Sigmoid colon (tissue), 7 donors: Measurements from ENCODE around the gene ACSF2. TPM values are rescaled to one million over a fixed set of nuclear protein-coding genes. Genes with fewer than 3 reads are reported as not detected.
A peak's percentile ranks its signal among the peaks of the same experiment; 100 is the strongest.
"Not testable (repeated sequence)": the region's sequence is repeated elsewhere in the genome, so short reads cannot be mapped to it uniquely, and the experiment has no call there.

Source experiments
- DNase-seq: peaks from one replicate; pipeline ENCODE4 v3.0.0-alpha.2; 2019
- H3K27ac ChIP-seq, 4 donors: fragments of 200-600 bp; sonication (generic); one replicate each; pipeline ENCODE4 v1.5.1; 2016 to 2019; ENCODE audit warnings: mild to moderate bottlenecking in 1 of 4
- H3K27me3 ChIP-seq, 3 donors: fragments of 200-600 bp; sonication (generic); one replicate each; pipeline ENCODE4 v1.5.1; 2019; ENCODE audit warnings: mild to moderate bottlenecking in 1 of 3
- H3K36me3 ChIP-seq, 4 donors: fragments of 200-600 bp; sonication (generic); one replicate each; pipeline ENCODE4 v1.5.1; 2016 to 2019
- H3K4me1 ChIP-seq, 4 donors: fragments of 200-600 bp; sonication (generic); one replicate each; pipeline ENCODE4 v1.5.1; 2017 to 2019
- H3K4me3 ChIP-seq, 4 donors: fragments of 200-600 bp; sonication (generic); one replicate each; pipeline ENCODE4 v1.5.1; 2017 to 2019; ENCODE audit warnings: mild to moderate bottlenecking in 2 of 4, moderate library complexity in 1 of 4
- H3K9me3 ChIP-seq, 4 donors: fragments of 200-600 bp in 3 of 4; sonication (generic) in 3 of 4; one replicate each; pipeline versions ENCODE4 v1.5.1 to v1.6.1; 2013 to 2019
- CTCF ChIP-seq, 4 experiments: fragments of 450-650 bp in 3 of 4; fragments of 200-600 bp in 1 of 4; IDR thresholded peaks; one replicate each; pipeline ENCODE4 v1.5.1; 2016 to 2019; ENCODE audit warnings: antibody characterized with exemption in 4 of 4, mild to moderate bottlenecking in 3 of 4, moderate library complexity in 2 of 4
- EP300 ChIP-seq, 4 donors: sonication (generic); formaldehyde crosslinking; IDR thresholded peaks; one replicate each; pipeline ENCODE4 v1.6.1; 2017; ENCODE audit warnings: antibody characterized with exemption in 4 of 4
- POLR2A ChIP-seq, 2 donors: fragments of 450-650 bp; IDR thresholded peaks; one replicate each; pipeline ENCODE4 v1.6.1; 2016; ENCODE audit warnings: antibody characterized with exemption in 2 of 2, mild to moderate bottlenecking in 2 of 2, moderate library complexity in 2 of 2
- POLR2AphosphoS5 ChIP-seq, 4 donors: sonication (generic); formaldehyde crosslinking; IDR thresholded peaks; one replicate each; pipeline ENCODE4 v1.6.1; 2017; ENCODE audit warnings: antibody characterized with exemption in 4 of 4
- WGBS, 2 donors: extraction: QIAGEN DNeasy Blood & Tissue Kit; methylation state at CpG; one replicate each; pipeline ENCODE4 v1.1.7; 2013; 5-methylcytosine and 5-hydroxymethylcytosine counted together
- intact Hi-C: fragments of 100-400 bp; cut with DNase I; formaldehyde crosslinking; loops from one replicate; pipeline ENCODE4 v1.15.1; 2023
- polyA plus RNA-seq, 3 donors: library from polyadenylated mRNA; stranded (reverse); fragments of 200-250 nt; gene quantifications; one replicate each; pipeline ENCODE4 v1.2.3, GENCODE V29; 2013
- total RNA-seq, 4 donors: library from RNA; depleted of rRNA; stranded (reverse); fragments of >200 nt; gene quantifications; one replicate each; pipeline ENCODE4 v1.1.0, GENCODE V29; 2016
- donor health status: healthy with polysubstance abuse.
- donor health status: Bipolar disorder and iron deficiency.
- donor health status: healthy.

Gene ACSF2
- total and polyA plus RNA-seq, 7 donors: 8.2 to 61.7 (median 28.5) TPM

GRCh38 chr17:50424246-50424995 is 1.6 kb upstream of the ACSF2 start:
- no peak overlapping the region for H3K4me3 ChIP-seq
- no peak for DNase-seq
- intact Hi-C loops: no loop called here
- TF ChIP-seq EP300 (IDR thresholded peaks at IDR 0.05) (no peak), POLR2AphosphoS5 (IDR thresholded peaks at IDR 0.05) (no peak), CTCF (IDR thresholded peaks at IDR 0.05) (no peak), POLR2A (IDR thresholded peaks at IDR 0.05) (no peak)
- 79 to 85% methylated on average over 9 of the region's 9 CpGs for WGBS, 2 donors
- H3K27ac ChIP-seq: no peak overlapping the region
- no peaks in the 10 kb centered on the region for H3K36me3 ChIP-seq
- H3K27me3 ChIP-seq: no peaks in the 10 kb centered on the region
- no peaks in the 10 kb centered on the region for H3K9me3 ChIP-seq
- H3K4me1 ChIP-seq: peaks cover 0 to 38% (median 28%) of the 10 kb centered on the region in 4 donors

GRCh38 chr17:50424996-50425681 is 879 bp upstream of the ACSF2 start:
- Histone ChIP-seq H3K27ac (peak overlapping the region; percentile 76 to 87 (median 82)), H3K9me3 (no peaks in the 10 kb centered on the region), H3K27me3 (no peaks in the 10 kb centered on the region), H3K4me3 (peak overlapping the region; percentile 51 to 82 (median 60)), H3K36me3 (no peaks in the 10 kb centered on the region), H3K4me1 (peaks cover 0 to 38% (median 28%) of the 10 kb centered on the region in 4 donors)
- intact Hi-C loops: no loop called here
- 82 to 87% methylated on average over 8 of the region's 8 CpGs for WGBS, 2 donors
- DNase-seq: no peak
- TF ChIP-seq CTCF (IDR thresholded peaks at IDR 0.05) (no peak), POLR2A (IDR thresholded peaks at IDR 0.05) (no peak), POLR2AphosphoS5 (IDR thresholded peaks at IDR 0.05) (no peak), EP300 (IDR thresholded peaks at IDR 0.05) (no peak)

GRCh38 chr17:50426472-50426782 is 409 bp downstream of the ACSF2 start:
- H3K27me3 ChIP-seq: no peaks in the 10 kb centered on the region
- H3K4me3 ChIP-seq: peak overlapping the region; percentile 51 to 82 (median 60)
- no peaks in the 10 kb centered on the region for H3K36me3 ChIP-seq
- WGBS, 2 donors: 0 to 1% methylated on average over 7 of the region's 7 CpGs
- DNase-seq: no peak
- H3K9me3 ChIP-seq: no peaks in the 10 kb centered on the region
- intact Hi-C loops: no loop called here
- no peak for TF ChIP-seq CTCF (IDR thresholded peaks at IDR 0.05)
- TF ChIP-seq POLR2A (IDR thresholded peaks at IDR 0.05): no peak
- no peak for TF ChIP-seq POLR2AphosphoS5 (IDR thresholded peaks at IDR 0.05)
- TF ChIP-seq EP300 (IDR thresholded peaks at IDR 0.05): no peak
- peak overlapping the region; percentile 76 to 87 (median 82) for H3K27ac ChIP-seq
- peaks cover 0 to 33% (median 26%) of the 10 kb centered on the region in 4 donors for H3K4me1 ChIP-seq

- H3K27ac ChIP-seq: peak overlapping the region; percentile 76 to 87 (median 82)
- DNase-seq: peak; percentile 69
- no peaks in the 10 kb centered on the region for H3K36me3 ChIP-seq
- WGBS, 2 donors: 13 to 24% methylated on average over 4 of the region's 4 CpGs
- intact Hi-C loops: no loop called here
- peaks cover 0 to 30% (median 24%) of the 10 kb centered on the region in 4 donors for H3K4me1 ChIP-seq
- no peaks in the 10 kb centered on the region for H3K27me3 ChIP-seq
- no peaks in the 10 kb centered on the region for H3K9me3 ChIP-seq
- peak overlapping the region; percentile 51 to 82 (median 60) for H3K4me3 ChIP-seq
- TF ChIP-seq POLR2AphosphoS5 (IDR thresholded peaks at IDR 0.05): no peak
These were observed 1.1 kb downstream of the ACSF2 start for GRCh38 chr17:50426814-50427787.

GRCh38 chr17:50428126-50428525 is 2.1 kb downstream of the ACSF2 start:
- H3K27ac ChIP-seq, DNase-seq, intact Hi-C loops, H3K4me3 ChIP-seq, H3K36me3 ChIP-seq, H3K9me3 ChIP-seq, H3K27me3 ChIP-seq: not testable (repeated sequence)
- 66 to 86% methylated on average over 6 of the region's 6 CpGs for WGBS, 2 donors
- peaks cover 0 to 30% (median 24%) of the 10 kb centered on the region in 4 donors for H3K4me1 ChIP-seq
